GM19240 (cell line): ENCODE results near the gene PSMG2.
"Not testable (repeated sequence)": the region's sequence is repeated elsewhere in the genome, so short reads cannot be mapped to it uniquely, and the experiment has no call there.

Experiments
- DNase-seq: peaks from one replicate; pipeline ENCODE4 v3.0.0; 2011; ENCODE audit warnings: low spot score; ENCODE audit not compliant: insufficient read length

Gene PSMG2

GRCh38 chr18:12758566-12758965 lies 55.7 kb downstream of the PSMG2 start:
- DNase-seq: not testable (repeated sequence)

GRCh38 chr18:12765126-12765525 lies 62.3 kb downstream of the PSMG2 start:
- no peak for DNase-seq

- DNase-seq: no peak
Measured at GRCh38 chr18:12765586-12765985, 62.7 kb downstream of the PSMG2 start.

GRCh38 chr18:12766986-12767433 lies 64.2 kb downstream of the PSMG2 start:
- no peak for DNase-seq

GRCh38 chr18:12767580-12768155 lies 64.8 kb downstream of the PSMG2 start:
- DNase-seq: no peak

GRCh38 chr18:12768625-12769024 lies 65.8 kb downstream of the PSMG2 start:
- DNase-seq: no peak

GRCh38 chr18:12769136-12769535 lies 66.3 kb downstream of the PSMG2 start:
- no peak for DNase-seq

- DNase-seq: no peak
Measured at GRCh38 chr18:12769644-12770440, 67.0 kb downstream of the PSMG2 start.

- DNase-seq: no peak
Measured at GRCh38 chr18:12770469-12771219, 67.8 kb downstream of the PSMG2 start.

GRCh38 chr18:12772111-12772510 lies 69.3 kb downstream of the PSMG2 start:
- no peak for DNase-seq

- DNase-seq: no peak
Measured at GRCh38 chr18:12773369-12773768, 70.5 kb downstream of the PSMG2 start.

GRCh38 chr18:12774982-12775381 lies 72.1 kb downstream of the PSMG2 start:
- DNase-seq: no peak
